GM12878 (cell line): ENCODE results near the gene PTPRU. TPM values are rescaled to one million over a fixed set of nuclear protein-coding genes. Genes with fewer than 3 reads are reported as not detected.

Experiments
- ATAC-seq: fragments of 200-7000 bp; cut with Tn5 transposase; 3 replicates; pipeline ENCODE4 v1.9.1; 2020; ENCODE audit warnings: mild to moderate bottlenecking, moderate library complexity
- BruUV-seq: library from RNA; stranded (reverse); fragments of 400-500 nt; replicated peaks from 2 replicates; lab custom pipeline; 2021; lab: Mats Ljungman, UMichigan
- CTCF ChIA-PET: fragments of 300-600 bp; sonication (Branson Sonifier 250); formaldehyde crosslinking; extraction: SDS; loops from one replicate; lab custom pipeline; 2021; ENCODE audit warnings: inconsistent platforms; lab: Yijun Ruan, JAX
- POLR2A ChIA-PET: fragments of 350-600 bp; formaldehyde crosslinking; extraction: SDS; loops from one replicate; lab custom pipeline; 2021; ENCODE audit warnings: inconsistent platforms; lab: Charles Lee
- RAD21 ChIA-PET: fragments of 300-600 bp; sonication (Branson Sonifier 250); formaldehyde crosslinking; loops from one replicate; lab custom pipeline; 2023; ENCODE audit warnings: antibody characterized with exemption; ENCODE audit not compliant: unreplicated experiment; lab: Charles Lee
- SMC1A ChIA-PET: fragments of 300-600 bp; sonication (Branson Sonifier 250); formaldehyde crosslinking; loops from one replicate; lab custom pipeline; 2023; ENCODE audit not compliant: unreplicated experiment, uncharacterized antibody; lab: Charles Lee
- DNase-seq: peaks from one replicate; pipeline ENCODE4 v3.0.0-alpha.2; 2011; ENCODE audit warnings: low read depth, low spot score
- FAIRE-seq: peaks from 3 replicates; lab custom pipeline; 2011; peaks lifted over from hg19 to GRCh38; lab: Jason Lieb, UNC
- H2AFZ ChIP-seq: 2 replicates; pipeline ENCODE4 v1.6.0; 2011; ENCODE audit warnings: low read depth, low read length, control low read depth; ENCODE audit not compliant: control insufficient read depth
- H3K27ac ChIP-seq: 2 replicates; pipeline ENCODE4 v1.5.1; 2011; ENCODE audit warnings: control low read depth; ENCODE audit not compliant: control insufficient read depth, insufficient read depth
- H3K27me3 ChIP-seq, 2 experiments: replicated peaks in 1 of 2; 2 replicates each; pipeline versions ENCODE4 v1.6.0 to v1.6.1; 2011; ENCODE audit warnings: low read length in 1 of 2; ENCODE audit not compliant: control insufficient read depth in 2 of 2, insufficient read depth in 2 of 2
- H3K36me3 ChIP-seq, 2 experiments: 2 replicates each; pipeline ENCODE4 v1.5.1; 2011; ENCODE audit warnings: low read length in 1 of 2; ENCODE audit not compliant: control insufficient read depth in 2 of 2, insufficient read depth in 2 of 2
- H3K4me1 ChIP-seq: 2 replicates; pipeline ENCODE4 v1.6.1; 2011; ENCODE audit warnings: mild to moderate bottlenecking, low read length, moderate library complexity, mixed read lengths; ENCODE audit not compliant: control insufficient read depth, insufficient read depth
- H3K4me2 ChIP-seq: 2 replicates; pipeline ENCODE4 v1.6.0; 2011; ENCODE audit warnings: control low read depth; ENCODE audit not compliant: control insufficient read depth, insufficient read depth
- H3K4me3 ChIP-seq: fragments of 200-600 bp; sonication (generic); 2 replicates; pipeline ENCODE4 v1.5.1; 2016
- H3K79me2 ChIP-seq: 2 replicates; pipeline ENCODE4 v1.6.0; 2011; ENCODE audit warnings: low read length; ENCODE audit not compliant: control insufficient read depth, insufficient read depth
- H3K9ac ChIP-seq: 2 replicates; pipeline ENCODE4 v1.8.0; 2011; ENCODE audit warnings: low read length, control low read depth, mixed read lengths; ENCODE audit not compliant: control insufficient read depth, insufficient read depth
- H3K9me3 ChIP-seq: replicated peaks from 3 replicates; pipeline ENCODE4 v1.5.1; 2011; ENCODE audit warnings: mild to moderate bottlenecking, low read length; ENCODE audit not compliant: control insufficient read depth, insufficient read depth
- H4K20me1 ChIP-seq: 2 replicates; pipeline ENCODE4 v1.6.0; 2011; ENCODE audit not compliant: control insufficient read depth, insufficient read depth
- CBFB ChIP-seq: IDR thresholded peaks from 2 replicates; pipeline ENCODE4 v1.6.1; 2016; ENCODE audit warnings: antibody characterized with exemption, low read depth
- CEBPZ ChIP-seq: fragments of 150-350 bp; IDR thresholded peaks from 2 replicates; pipeline ENCODE4 v1.6.1; 2016; ENCODE audit warnings: low read depth, low read length
- CHD1 ChIP-seq: IDR thresholded peaks from 2 replicates; pipeline ENCODE4 v1.6.1; 2012; ENCODE audit warnings: low read depth, low read length, improper control_type of control experiment
- CHD4 ChIP-seq: fragments of 200-600 bp; sonication (generic); IDR thresholded peaks from 2 replicates; pipeline ENCODE4 v1.6.1; 2016; ENCODE audit warnings: mild to moderate bottlenecking
- EED ChIP-seq: sonication (generic); IDR thresholded peaks from 2 replicates; pipeline ENCODE4 v1.6.1; 2016; ENCODE audit warnings: antibody characterized with exemption, low read depth
- LARP7 ChIP-seq: fragments of 450-650 bp; IDR thresholded peaks from 2 replicates; pipeline ENCODE4 v1.6.1; 2017; ENCODE audit warnings: mild to moderate bottlenecking
- MTA2 ChIP-seq: fragments of 450-650 bp; IDR thresholded peaks from 2 replicates; pipeline ENCODE4 v1.6.1; 2016; ENCODE audit warnings: low read depth, mild to moderate bottlenecking, moderate library complexity
- NR2C1 ChIP-seq: fragments of 450-650 bp; IDR thresholded peaks from 2 replicates; pipeline ENCODE4 v1.6.1; 2017; ENCODE audit warnings: antibody characterized with exemption, mild to moderate bottlenecking, moderate library complexity
- RELB ChIP-seq: fragments of 450-650 bp; IDR thresholded peaks from 2 replicates; pipeline ENCODE4 v1.6.1; 2017; ENCODE audit warnings: low read depth, mild to moderate bottlenecking, moderate library complexity
- SRF ChIP-seq, 2 experiments: IDR thresholded peaks; 2 replicates each; pipeline ENCODE4 v1.6.1; 2011; ENCODE audit warnings: low read depth in 2 of 2, low read length in 2 of 2, mild to moderate bottlenecking in 1 of 2, moderate library complexity in 1 of 2
- STAT3 ChIP-seq: IDR thresholded peaks from 2 replicates; pipeline ENCODE4 v1.6.1; 2011; ENCODE audit warnings: low read depth, low read length, improper control_type of control experiment
- TAF1 ChIP-seq: IDR thresholded peaks from 2 replicates; pipeline ENCODE4 v1.6.1; 2011; ENCODE audit warnings: mild to moderate bottlenecking, low read depth, low read length, borderline replicate concordance
- USF1 ChIP-seq: IDR thresholded peaks from 2 replicates; pipeline ENCODE4 v1.6.1; 2011; ENCODE audit warnings: borderline replicate concordance, low read depth, mild to moderate bottlenecking, moderate library complexity, mixed read lengths, low read length; ENCODE audit not compliant: insufficient read depth; ENCODE audit errors: extremely low read length
- USF2 ChIP-seq: IDR thresholded peaks from 2 replicates; pipeline ENCODE4 v1.6.1; 2011; ENCODE audit warnings: low read depth, low read length, improper control_type of control experiment, borderline replicate concordance
- ZBTB33 ChIP-seq: fragments of 450-650 bp; IDR thresholded peaks from 2 replicates; pipeline ENCODE4 v1.6.1; 2017; ENCODE audit warnings: mild to moderate bottlenecking
- ZNF622 ChIP-seq: fragments of 450-650 bp; IDR thresholded peaks from 2 replicates; pipeline ENCODE4 v1.6.1; 2017; ENCODE audit warnings: mild to moderate bottlenecking, inconsistent platforms
- WGBS: methylation state at CpG from one replicate; pipeline ENCODE4 v1.1.6; 2016; ENCODE audit warnings: low lambda C conversion rate; ENCODE audit not compliant: insufficient replicate concordance, insufficient coverage; ENCODE audit errors: missing lambda C conversion rate; 5-methylcytosine and 5-hydroxymethylcytosine counted together
- in situ Hi-C: fragments of 300-500 bp; cut with MboI; formaldehyde crosslinking; loops from 9 replicates; pipeline ENCODE4 v1.14.3; 2018; ENCODE audit warnings: mixed read lengths
- intact Hi-C: fragments of 100-400 bp; cut with micrococcal nuclease; formaldehyde crosslinking; loops from one replicate; pipeline ENCODE4 v1.14.2; 2022; ENCODE audit not compliant: unreplicated experiment
- polyA plus RNA-seq, 11 experiments: library from polyadenylated mRNA; depleted of rRNA in 4 of 11; unstranded in 6 of 11; stranded (reverse) in 5 of 11; fragments of >200 nt; fragmentation: Nextera tagmentation in 4 of 11; fragmentation: Illumina TruSeq in 1 of 11; extraction: Ambion mirVana in 4 of 11; extraction: Trizol in 1 of 11; gene quantifications; 1 replicate in 1 of 11; 2 replicates in 10 of 11; pipeline versions ENCODE4 v1.2.1 to v1.2.3, GENCODE V29; 2011 to 2016; ENCODE audit warnings: inconsistent platforms in 2 of 11, missing spikeins in 2 of 11, low read depth in 1 of 11
- total RNA-seq, 4 experiments: library from RNA; depleted of rRNA in 3 of 4; stranded (reverse); fragments of >200 nt in 3 of 4; fragmentation: Illumina TruSeq in 1 of 4; extraction: Trizol in 1 of 4; gene quantifications; 2 replicates each; pipeline versions ENCODE4 v1.2.1 to v1.2.3, GENCODE V29; 2013 to 2021

Gene PTPRU
- total and polyA plus RNA-seq, 10 of the 15 experiments (the other 5 are each of a cell fraction or from before 2014, with no cell fraction given), result 0.04 to 2.5 (median 0.73) TPM

- intact Hi-C loops, result no loop called here
- Histone ChIP-seq H2AFZ (no peak overlapping the region), H3K4me2 (no peak overlapping the region), H3K27me3 (no peaks in the 10 kb centered on the region), H3K9me3 (no peaks in the 10 kb centered on the region), H3K79me2 (no peaks in the 10 kb centered on the region), H3K27ac (no peak overlapping the region), H3K4me1 (no peaks in the 10 kb centered on the region), H3K9ac (no peak overlapping the region), H4K20me1 (no peaks in the 10 kb centered on the region), H3K4me3 (no peak overlapping the region), H3K36me3 (no peaks in the 10 kb centered on the region)
- DNase-seq (no peak), FAIRE-seq (no peak), ATAC-seq (no peak)
- POLR2A ChIA-PET, result no interaction called here
- RAD21 ChIA-PET, result no interaction called here
- SMC1A ChIA-PET, result no interaction called here
- TF ChIP-seq MTA2 (no peak), SRF (IDR thresholded peaks at IDR 0.05; ENCODE audit: low read depth in 2 of 2, low read length in 2 of 2) (no peak), ZNF622 (no peak), RELB (no peak), USF2 (no peak), LARP7 (no peak), CHD4 (no peak), CHD1 (no peak), TAF1 (no peak), ZBTB33 (no peak), EED (no peak), USF1 (no peak), CEBPZ (no peak), NR2C1 (no peak), CBFB (no peak), STAT3 (no peak)
- 28% methylated on average over 8 of the region's 8 CpGs for WGBS
- BruUV-seq, result no TSS peak
- CTCF ChIA-PET, result interaction anchor here (1.0 kb wide), 1 partner anchor 10 kb away, joined by 3 read pairs; no protein-coding TSS in a partner anchor
- in situ Hi-C loops, result no loop called here
These were observed 85.9 kb downstream of the PTPRU start for GRCh38 chr1:29322147-29322694.
